Fibroblast of the aortic adventitia (primary cell): ENCODE measurements around the gene BPIFB1. TPM values are rescaled to one million over a fixed set of nuclear protein-coding genes. Genes with fewer than 3 reads are reported as not detected.

Source experiments
- DNase-seq: peaks from one replicate; pipeline ENCODE4 v3.0.0-alpha.2; 2010; ENCODE audit warnings: low read depth
- H3K4me3 ChIP-seq: 2 replicates; pipeline ENCODE4 v1.5.1; 2011; ENCODE audit warnings: low read depth, mild to moderate bottlenecking, control low read depth, low read length, moderate library complexity
- total RNA-seq: library from RNA; depleted of rRNA; stranded (reverse); fragments of >200 nt; gene quantifications from 2 replicates; pipeline ENCODE4 v1.2.3, GENCODE V29; 2012; ENCODE audit warnings: low replicate concordance
- TF ChIP-seq, protein P1 (sequence below): IDR thresholded peaks from 2 replicates; pipeline ENCODE4 v1.5.1; 2011; ENCODE audit warnings: mild to moderate bottlenecking, low read length, control low read depth, inconsistent platforms; ENCODE audit not compliant: insufficient read depth

Gene BPIFB1
- total RNA-seq = not detected in 2 replicates

GRCh38 chr20:33282991-33283555 is at the start of gene BPIFB1:
TSS of gene BPIFB1 (plus strand) at chr20:33283214. CDS start at chr20:33286074, 2,860 bp downstream.
- TF ChIP-seq, protein P1, sequence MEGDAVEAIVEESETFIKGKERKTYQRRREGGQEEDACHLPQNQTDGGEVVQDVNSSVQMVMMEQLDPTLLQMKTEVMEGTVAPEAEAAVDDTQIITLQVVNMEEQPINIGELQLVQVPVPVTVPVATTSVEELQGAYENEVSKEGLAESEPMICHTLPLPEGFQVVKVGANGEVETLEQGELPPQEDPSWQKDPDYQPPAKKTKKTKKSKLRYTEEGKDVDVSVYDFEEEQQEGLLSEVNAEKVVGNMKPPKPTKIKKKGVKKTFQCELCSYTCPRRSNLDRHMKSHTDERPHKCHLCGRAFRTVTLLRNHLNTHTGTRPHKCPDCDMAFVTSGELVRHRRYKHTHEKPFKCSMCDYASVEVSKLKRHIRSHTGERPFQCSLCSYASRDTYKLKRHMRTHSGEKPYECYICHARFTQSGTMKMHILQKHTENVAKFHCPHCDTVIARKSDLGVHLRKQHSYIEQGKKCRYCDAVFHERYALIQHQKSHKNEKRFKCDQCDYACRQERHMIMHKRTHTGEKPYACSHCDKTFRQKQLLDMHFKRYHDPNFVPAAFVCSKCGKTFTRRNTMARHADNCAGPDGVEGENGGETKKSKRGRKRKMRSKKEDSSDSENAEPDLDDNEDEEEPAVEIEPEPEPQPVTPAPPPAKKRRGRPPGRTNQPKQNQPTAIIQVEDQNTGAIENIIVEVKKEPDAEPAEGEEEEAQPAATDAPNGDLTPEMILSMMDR = no peak
- no peak for DNase-seq
- H3K4me3 ChIP-seq = no peak within 1 kb of the TSS

GRCh38 chr20:33234050-33234449 is 49.0 kb upstream of the BPIFB1 start:
- no peak overlapping the region for H3K4me3 ChIP-seq
- DNase-seq = no peak
- TF ChIP-seq, protein P1 = no peak

DNA sequence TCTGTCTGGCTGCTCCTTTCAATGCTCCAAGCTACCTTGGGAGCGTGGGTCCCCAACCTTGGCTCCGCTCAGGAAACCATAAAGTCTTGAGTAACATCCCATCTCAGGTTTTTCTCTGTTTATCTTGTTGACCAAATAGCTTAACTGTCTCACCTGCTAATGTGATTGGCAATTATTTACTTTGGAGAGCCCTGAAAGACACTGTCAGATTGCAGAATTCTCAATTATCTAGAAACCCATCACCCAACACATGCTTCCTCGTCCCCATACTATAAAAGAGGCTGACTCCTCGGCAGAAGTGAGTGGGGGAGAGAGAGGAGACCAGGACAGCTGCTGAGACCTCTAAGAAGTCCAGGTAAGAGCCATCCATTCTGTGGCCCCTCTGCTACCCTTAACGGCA is 47.3 kb upstream of the BPIFB1 start, which contains the start of gene BPIFA1:
Gene BPIFA1 (plus strand): TSS at position 301 of the 400 bp plus-strand sequence. CDS start 1,716 bp downstream, outside the sequence.
- DNase-seq = no peak
- H3K4me3 ChIP-seq = no peak within 1 kb of the TSS
- TF ChIP-seq, protein P1 = no peak

DNA sequence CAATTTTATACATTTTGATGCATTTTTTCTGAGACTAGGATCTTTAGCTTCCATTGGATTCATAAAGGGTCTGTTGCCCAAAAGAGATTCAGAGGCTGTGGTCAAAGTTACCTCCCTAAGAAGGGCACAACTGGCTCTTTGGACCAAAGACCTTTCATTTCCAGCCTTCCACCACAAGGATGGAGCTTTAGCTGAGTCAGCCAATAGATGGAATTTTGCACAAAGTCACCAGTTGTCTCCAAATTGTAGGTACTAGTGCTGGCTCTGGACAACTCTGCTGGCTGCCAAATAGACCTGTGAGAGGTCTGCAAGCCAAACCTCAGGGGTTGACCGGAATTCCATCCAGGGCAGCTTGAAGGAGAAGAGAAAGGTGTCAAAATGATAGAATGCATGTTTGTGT is 46.7 kb upstream of the BPIFB1 start:
- H3K4me3 ChIP-seq = no peak overlapping the region
- TF ChIP-seq, protein P1 = no peak
- no peak for DNase-seq

DNA sequence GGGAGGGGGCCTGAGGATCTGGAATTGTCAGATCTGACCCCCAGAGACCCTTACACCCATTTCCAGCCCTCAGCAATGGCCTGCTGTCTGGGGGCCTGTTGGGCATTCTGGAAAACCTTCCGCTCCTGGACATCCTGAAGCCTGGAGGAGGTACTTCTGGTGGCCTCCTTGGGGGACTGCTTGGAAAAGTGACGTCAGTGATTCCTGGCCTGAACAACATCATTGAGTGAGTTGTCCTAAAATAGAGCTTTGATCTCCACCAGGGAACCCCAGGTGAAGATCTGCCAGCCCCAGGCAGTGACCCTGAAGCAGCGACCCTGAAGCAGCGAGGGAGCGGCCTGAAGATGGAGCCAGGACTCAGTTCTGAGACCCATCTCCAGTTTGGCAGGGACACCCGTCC is 45.0 kb upstream of the BPIFB1 start:
- DNase-seq = no peak
- no peak overlapping the region for H3K4me3 ChIP-seq
- TF ChIP-seq, protein P1 = no peak

DNA sequence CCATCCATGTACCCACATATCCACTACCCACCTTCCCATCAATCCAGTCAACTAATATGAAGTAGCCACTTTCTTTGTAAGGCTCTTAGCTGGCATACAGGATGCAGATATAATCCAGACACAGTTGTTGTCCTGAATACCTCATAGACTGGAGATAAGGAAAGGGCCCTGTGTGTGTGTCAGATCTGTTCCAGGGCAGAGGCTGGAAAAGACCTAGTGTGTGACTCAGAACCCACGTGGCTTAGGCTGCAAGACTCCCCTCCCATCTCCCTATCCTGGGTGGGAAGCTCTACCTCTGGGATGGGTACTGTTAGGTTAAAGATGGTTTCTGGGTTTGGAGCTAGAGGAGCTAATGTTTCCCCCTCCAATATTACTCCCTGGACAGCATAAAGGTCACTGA is 43.6 kb upstream of the BPIFB1 start:
- TF ChIP-seq, protein P1 = no peak
- H3K4me3 ChIP-seq = no peak overlapping the region
- DNase-seq = no peak
